Sigmoid colon (tissue), 7 donors: ENCODE results near the gene TCF15. TPM values are rescaled to one million over a fixed set of nuclear protein-coding genes. Genes with fewer than 3 reads are reported as not detected.

Source experiments
- DNase-seq: peaks from one replicate; pipeline ENCODE4 v3.0.0-alpha.2; 2019
- H3K27ac ChIP-seq, 4 donors: fragments of 200-600 bp; sonication (generic); one replicate each; pipeline ENCODE4 v1.5.1; 2016 to 2019; ENCODE audit warnings: mild to moderate bottlenecking in 1 of 4
- H3K27me3 ChIP-seq, 3 donors: fragments of 200-600 bp; sonication (generic); one replicate each; pipeline ENCODE4 v1.5.1; 2019; ENCODE audit warnings: mild to moderate bottlenecking in 1 of 3
- H3K36me3 ChIP-seq, 4 donors: fragments of 200-600 bp; sonication (generic); one replicate each; pipeline ENCODE4 v1.5.1; 2016 to 2019
- H3K4me1 ChIP-seq, 4 donors: fragments of 200-600 bp; sonication (generic); one replicate each; pipeline ENCODE4 v1.5.1; 2017 to 2019
- H3K4me3 ChIP-seq, 4 donors: fragments of 200-600 bp; sonication (generic); one replicate each; pipeline ENCODE4 v1.5.1; 2017 to 2019; ENCODE audit warnings: mild to moderate bottlenecking in 2 of 4, moderate library complexity in 1 of 4
- H3K9me3 ChIP-seq, 4 donors: fragments of 200-600 bp in 3 of 4; sonication (generic) in 3 of 4; one replicate each; pipeline versions ENCODE4 v1.5.1 to v1.6.1; 2013 to 2019
- EP300 ChIP-seq, 4 donors: sonication (generic); formaldehyde crosslinking; IDR thresholded peaks; one replicate each; pipeline ENCODE4 v1.6.1; 2017; ENCODE audit warnings: antibody characterized with exemption in 4 of 4
- POLR2A ChIP-seq, 2 donors: fragments of 450-650 bp; IDR thresholded peaks; one replicate each; pipeline ENCODE4 v1.6.1; 2016; ENCODE audit warnings: antibody characterized with exemption in 2 of 2, mild to moderate bottlenecking in 2 of 2, moderate library complexity in 2 of 2
- POLR2AphosphoS5 ChIP-seq, 4 donors: sonication (generic); formaldehyde crosslinking; IDR thresholded peaks; one replicate each; pipeline ENCODE4 v1.6.1; 2017; ENCODE audit warnings: antibody characterized with exemption in 4 of 4
- WGBS, 2 donors: extraction: QIAGEN DNeasy Blood & Tissue Kit; methylation state at CpG; one replicate each; pipeline ENCODE4 v1.1.7; 2013; 5-methylcytosine and 5-hydroxymethylcytosine counted together
- intact Hi-C: fragments of 100-400 bp; cut with DNase I; formaldehyde crosslinking; loops from one replicate; pipeline ENCODE4 v1.15.1; 2023
- polyA plus RNA-seq, 3 donors: library from polyadenylated mRNA; stranded (reverse); fragments of 200-250 nt; gene quantifications; one replicate each; pipeline ENCODE4 v1.2.3, GENCODE V29; 2013
- total RNA-seq, 4 donors: library from RNA; depleted of rRNA; stranded (reverse); fragments of >200 nt; gene quantifications; one replicate each; pipeline ENCODE4 v1.1.0, GENCODE V29; 2016
- TF ChIP-seq, protein P1 (sequence below), 4 experiments: fragments of 450-650 bp in 3 of 4; fragments of 200-600 bp in 1 of 4; IDR thresholded peaks; one replicate each; pipeline ENCODE4 v1.5.1; 2016 to 2019; ENCODE audit warnings: antibody characterized with exemption in 4 of 4, mild to moderate bottlenecking in 3 of 4, moderate library complexity in 2 of 4
- donor health status: healthy with polysubstance abuse.
- donor health status: Bipolar disorder and iron deficiency.
- donor health status: healthy.

TCF15 gene
- total and polyA plus RNA-seq, 7 donors = 0.20 to 0.66 (median 0.36) TPM; not detected in 4

DNA sequence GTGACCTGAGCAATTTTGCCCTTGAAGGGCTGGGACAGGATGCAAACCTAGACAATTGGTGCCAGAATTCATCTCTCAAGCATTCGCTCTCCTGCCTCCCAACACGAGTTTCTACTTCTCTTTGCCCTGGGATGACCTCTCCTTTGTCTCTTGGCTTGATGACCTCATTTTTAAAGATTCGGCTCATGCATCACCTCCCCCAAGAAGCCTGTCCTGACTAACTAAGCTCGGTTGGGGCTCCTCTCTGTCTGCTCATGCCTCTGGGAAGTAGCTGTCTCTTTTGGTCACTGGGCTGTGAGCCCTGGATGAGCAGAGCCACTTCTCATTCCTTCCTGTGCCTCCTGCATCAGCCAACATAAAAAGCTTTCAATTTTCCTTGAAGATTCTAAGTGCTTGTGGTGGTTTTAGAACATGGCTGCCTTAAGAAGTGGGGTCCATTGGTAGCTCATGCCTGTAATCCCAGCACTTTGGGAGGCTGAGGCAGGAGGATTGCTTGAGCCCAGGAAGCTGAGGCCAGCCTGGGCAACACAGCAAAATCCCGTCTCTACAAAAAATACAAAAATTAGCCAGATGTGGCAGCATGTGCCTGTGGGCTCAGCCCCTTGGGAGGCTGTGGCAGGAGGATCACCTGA is 11.1 kb upstream of the TCF15 start:
- TF ChIP-seq POLR2AphosphoS5 (IDR thresholded peaks at IDR 0.05) = no peak
- TF ChIP-seq, protein P1, sequence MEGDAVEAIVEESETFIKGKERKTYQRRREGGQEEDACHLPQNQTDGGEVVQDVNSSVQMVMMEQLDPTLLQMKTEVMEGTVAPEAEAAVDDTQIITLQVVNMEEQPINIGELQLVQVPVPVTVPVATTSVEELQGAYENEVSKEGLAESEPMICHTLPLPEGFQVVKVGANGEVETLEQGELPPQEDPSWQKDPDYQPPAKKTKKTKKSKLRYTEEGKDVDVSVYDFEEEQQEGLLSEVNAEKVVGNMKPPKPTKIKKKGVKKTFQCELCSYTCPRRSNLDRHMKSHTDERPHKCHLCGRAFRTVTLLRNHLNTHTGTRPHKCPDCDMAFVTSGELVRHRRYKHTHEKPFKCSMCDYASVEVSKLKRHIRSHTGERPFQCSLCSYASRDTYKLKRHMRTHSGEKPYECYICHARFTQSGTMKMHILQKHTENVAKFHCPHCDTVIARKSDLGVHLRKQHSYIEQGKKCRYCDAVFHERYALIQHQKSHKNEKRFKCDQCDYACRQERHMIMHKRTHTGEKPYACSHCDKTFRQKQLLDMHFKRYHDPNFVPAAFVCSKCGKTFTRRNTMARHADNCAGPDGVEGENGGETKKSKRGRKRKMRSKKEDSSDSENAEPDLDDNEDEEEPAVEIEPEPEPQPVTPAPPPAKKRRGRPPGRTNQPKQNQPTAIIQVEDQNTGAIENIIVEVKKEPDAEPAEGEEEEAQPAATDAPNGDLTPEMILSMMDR (IDR thresholded peaks at IDR 0.05) = no peak
- no peak for TF ChIP-seq POLR2A (IDR thresholded peaks at IDR 0.05)
- no peak for TF ChIP-seq EP300 (IDR thresholded peaks at IDR 0.05)
- intact Hi-C loops = no loop called here
- H3K4me1 ChIP-seq = no peaks in the 10 kb centered on the region
- no peak overlapping the region for H3K27ac ChIP-seq
- no peak overlapping the region for H3K4me3 ChIP-seq
- H3K36me3 ChIP-seq = no peaks in the 10 kb centered on the region
- H3K9me3 ChIP-seq = peaks cover 0 to 10% (median 5%) of the 10 kb centered on the region in 4 donors
- DNase-seq = no peak
- 45 to 59% methylated on average over 5 of the region's 5 CpGs for WGBS, 2 donors
- peaks cover 4 to 47% (median 4%) of the 10 kb centered on the region in 3 donors for H3K27me3 ChIP-seq

GRCh38 chr20:620246-620645 is 10.1 kb upstream of the TCF15 start:
- WGBS, 2 donors = 41 to 47% methylated on average over 7 of the region's 7 CpGs
- Histone ChIP-seq H3K9me3 (peaks cover 0 to 10% (median 5%) of the 10 kb centered on the region in 4 donors), H3K27me3 (peaks cover 4 to 49% (median 4%) of the 10 kb centered on the region in 3 donors)

GRCh38 chr20:618980-619379 is 8.9 kb upstream of the TCF15 start:
- Histone ChIP-seq H3K27ac (no peak overlapping the region), H3K4me1 (no peaks in the 10 kb centered on the region), H3K27me3 (peaks cover 4 to 50% (median 4%) of the 10 kb centered on the region in 3 donors), H3K36me3 (no peaks in the 10 kb centered on the region), H3K4me3 (no peak overlapping the region), H3K9me3 (peaks cover 0 to 10% (median 5%) of the 10 kb centered on the region in 4 donors)
- TF ChIP-seq EP300 (IDR thresholded peaks at IDR 0.05) = no peak
- TF ChIP-seq, protein P1 (IDR thresholded peaks at IDR 0.05) = no peak
- no peak for TF ChIP-seq POLR2A (IDR thresholded peaks at IDR 0.05)
- no peak for TF ChIP-seq POLR2AphosphoS5 (IDR thresholded peaks at IDR 0.05)
- 64 to 82% methylated on average over 5 of the region's 5 CpGs for WGBS, 2 donors
- no peak for DNase-seq
- intact Hi-C loops = no loop called here

More at GRCh38 chr20:620246-620645, 10.1 kb upstream of the TCF15 start:
- Histone ChIP-seq H3K27ac (no peak overlapping the region), H3K4me1 (no peaks in the 10 kb centered on the region), H3K36me3 (no peaks in the 10 kb centered on the region), H3K4me3 (no peak overlapping the region)
- TF ChIP-seq, protein P1 (IDR thresholded peaks at IDR 0.05) = no peak
- no peak for TF ChIP-seq POLR2AphosphoS5 (IDR thresholded peaks at IDR 0.05)
- no peak for TF ChIP-seq POLR2A (IDR thresholded peaks at IDR 0.05)
- no peak for TF ChIP-seq EP300 (IDR thresholded peaks at IDR 0.05)
- intact Hi-C loops = no loop called here
- no peak for DNase-seq

DNA sequence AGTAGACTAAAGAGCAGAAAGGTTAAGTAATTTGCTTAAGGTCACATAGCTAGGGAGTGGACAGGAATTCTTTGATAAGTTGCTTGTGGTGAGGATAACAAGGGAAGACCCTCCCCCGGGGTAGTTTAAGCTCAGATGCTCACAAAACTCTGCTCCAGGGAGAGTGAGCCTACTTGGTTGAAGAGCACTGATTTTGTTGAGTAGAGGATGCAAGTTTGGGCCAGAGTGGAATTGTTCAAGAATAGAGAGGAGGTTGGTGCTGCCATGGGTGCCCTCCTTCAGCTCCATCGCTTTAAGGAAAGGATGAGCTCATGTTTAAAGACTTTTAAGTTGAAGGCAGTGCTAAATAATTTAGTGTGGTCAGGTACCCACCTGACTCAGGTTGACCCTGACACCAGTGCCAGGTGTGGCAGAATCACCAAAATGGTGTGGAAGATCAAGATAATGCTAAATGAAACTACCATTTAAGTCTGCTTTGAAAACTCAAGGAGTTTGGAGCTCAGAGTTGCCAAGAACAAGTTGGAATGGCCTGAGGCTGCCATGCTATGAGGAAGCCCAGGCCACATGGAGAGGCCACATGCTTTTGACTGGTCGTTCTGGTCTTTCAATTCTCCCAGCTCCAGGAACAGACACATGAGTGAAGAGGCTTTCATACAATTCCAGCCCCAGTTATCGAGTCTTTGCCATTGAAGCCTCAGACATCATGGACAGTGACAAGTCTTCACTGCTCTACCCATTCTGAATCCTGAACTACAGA is 8.0 kb upstream of the TCF15 start:
- Histone ChIP-seq H3K4me1 (no peaks in the 10 kb centered on the region), H3K9me3 (peaks cover 0 to 10% (median 5%) of the 10 kb centered on the region in 4 donors), H3K27ac (no peak overlapping the region), H3K27me3 (peaks cover 4 to 52% (median 7%) of the 10 kb centered on the region in 3 donors), H3K4me3 (no peak overlapping the region), H3K36me3 (no peaks in the 10 kb centered on the region)
- intact Hi-C loops = no loop called here
- 82 to 90% methylated on average over 4 of the region's 4 CpGs for WGBS, 2 donors
- TF ChIP-seq, protein P1 (IDR thresholded peaks at IDR 0.05) = no peak
- TF ChIP-seq EP300 (IDR thresholded peaks at IDR 0.05) (no peak), POLR2A (IDR thresholded peaks at IDR 0.05) (no peak), POLR2AphosphoS5 (IDR thresholded peaks at IDR 0.05) (no peak)
- no peak for DNase-seq
